Bone marrow (tissue), 2 donors: ENCODE results near the gene EVC2.

Source experiments
- DNase-seq, 2 donors: peaks; one replicate each; lab custom pipeline; 2025; lab: John Stamatoyannopoulos, UW

Gene EVC2

DNA sequence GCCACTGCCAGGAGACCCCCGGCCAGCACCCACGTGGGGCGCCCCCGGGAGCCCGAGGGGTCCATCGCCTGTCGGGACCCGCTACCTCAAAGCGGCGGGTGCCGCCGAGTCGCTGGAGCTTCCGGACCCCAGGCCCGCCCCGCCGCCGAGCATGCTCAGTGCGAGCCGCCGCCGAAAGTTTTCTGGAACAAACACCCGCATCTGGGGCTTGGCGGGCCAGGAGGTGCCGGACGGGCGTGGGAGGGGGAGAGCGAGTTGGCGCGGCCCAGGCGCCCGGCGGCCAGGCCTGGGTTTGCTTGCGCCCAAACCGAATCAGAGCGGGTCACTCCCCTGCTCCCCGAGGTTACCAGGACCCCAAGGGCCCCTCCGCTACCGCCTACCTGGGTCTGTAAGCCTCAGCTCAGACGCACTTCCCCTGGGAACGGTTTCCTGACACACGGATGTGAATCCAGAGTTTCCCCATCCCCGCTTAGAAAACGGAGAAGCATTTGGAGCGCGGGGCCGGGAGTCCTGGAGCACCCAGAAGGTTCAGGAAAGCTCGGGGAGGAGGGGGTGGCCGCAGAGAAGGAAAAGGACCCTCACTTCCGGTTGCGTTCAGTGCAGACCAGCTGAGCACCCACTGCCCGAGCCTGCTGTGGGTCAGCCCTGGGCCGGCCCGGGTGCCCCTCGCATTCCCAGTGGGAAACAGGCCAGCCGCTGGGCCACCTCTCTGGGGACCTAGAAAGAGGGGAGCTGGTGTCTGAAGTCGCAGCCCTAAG is at the start of gene EVC2:
Gene EVC2, minus strand, starts transcription at position 111 of the 758 bp plus-strand sequence. Its CDS starts 46 bp downstream, at position 65.
- no peak for DNase-seq

DNA sequence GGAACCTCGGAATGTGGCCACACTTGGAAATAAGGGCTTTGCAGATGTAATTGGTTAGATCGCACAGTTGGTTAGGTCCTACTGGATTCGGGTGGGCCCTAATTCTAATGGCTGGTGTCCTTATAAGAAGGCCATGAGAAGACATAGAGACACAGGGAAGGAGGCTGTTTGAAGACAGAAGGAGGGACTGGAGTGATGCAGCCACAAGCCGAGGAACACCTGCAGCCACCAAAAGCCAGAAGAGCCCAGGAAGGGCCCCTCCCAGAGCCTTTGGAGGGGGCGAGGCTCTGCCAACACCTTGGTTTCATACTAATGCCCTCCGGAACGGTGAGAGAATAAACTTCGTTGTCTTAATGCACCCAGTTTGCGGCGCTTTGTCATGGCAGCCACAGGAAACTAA is 49.6 kb upstream of the EVC2 start:
- no peak for DNase-seq

GRCh38 chr4:5757536-5757935 is 49.2 kb upstream of the EVC2 start:
- DNase-seq, result no peak

- DNase-seq, result no peak
These were observed 48.7 kb upstream of the EVC2 start for GRCh38 chr4:5757091-5757490.

- no peak for DNase-seq
These were observed 47.9 kb upstream of the EVC2 start for GRCh38 chr4:5756271-5756670.

DNA sequence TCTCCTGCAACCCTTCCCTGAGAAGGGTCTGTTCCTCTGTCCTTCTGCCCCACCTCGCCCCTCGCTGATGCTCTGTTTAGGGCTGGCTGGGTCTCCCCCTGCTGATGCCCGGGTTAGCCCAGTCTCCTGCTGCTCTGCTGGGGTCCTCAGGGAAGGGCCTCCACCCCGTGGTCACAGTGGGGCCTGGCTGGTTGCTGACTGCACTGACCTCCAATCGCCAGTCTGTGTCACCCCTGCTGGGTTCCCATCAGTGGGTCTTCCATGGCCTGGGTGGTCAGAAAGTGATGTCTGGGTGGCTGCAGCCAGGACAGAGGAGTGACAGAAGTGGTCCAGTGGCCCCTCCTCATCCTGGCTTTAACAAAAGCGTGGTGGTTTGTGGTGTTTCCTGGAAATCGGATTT is 47.3 kb upstream of the EVC2 start:
- DNase-seq, result no peak

DNA sequence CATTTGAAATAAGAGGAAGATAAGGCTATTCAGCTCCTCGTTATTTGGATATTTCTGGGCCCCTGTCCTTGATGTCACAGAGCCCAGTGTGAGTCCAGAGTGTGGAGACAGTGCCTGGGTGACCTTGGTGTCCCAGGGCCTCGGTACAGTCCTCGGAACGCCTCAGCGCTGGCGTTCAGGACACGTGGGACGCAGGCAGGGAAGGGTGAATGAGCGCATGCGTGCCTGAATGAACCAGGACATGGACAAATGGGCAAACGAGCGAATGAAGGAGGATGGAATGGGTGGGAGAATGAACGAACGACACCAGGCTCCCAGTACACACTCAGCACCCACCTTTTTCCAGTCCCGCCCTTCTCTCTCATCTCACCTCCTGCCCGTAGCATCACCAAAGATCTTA is 46.8 kb upstream of the EVC2 start:
- DNase-seq, result no peak

DNA sequence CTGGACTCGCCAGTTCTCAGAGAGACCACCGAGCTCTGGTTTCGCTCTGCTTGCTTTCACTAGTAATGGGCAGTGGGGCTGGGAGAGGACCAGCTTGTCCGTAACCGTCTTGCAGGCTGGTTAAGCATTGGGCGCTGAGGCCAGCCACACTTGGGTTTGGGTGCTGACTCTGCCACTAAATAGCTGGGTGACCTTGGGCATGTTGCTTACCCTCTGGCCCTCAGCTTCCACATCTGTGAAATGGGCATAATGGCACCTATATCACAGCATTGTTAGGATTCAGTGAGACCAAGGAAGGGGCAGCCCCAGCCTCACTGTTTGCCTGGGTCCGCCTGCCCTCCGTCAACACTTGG is 46.1 kb upstream of the EVC2 start:
- no peak for DNase-seq

DNA sequence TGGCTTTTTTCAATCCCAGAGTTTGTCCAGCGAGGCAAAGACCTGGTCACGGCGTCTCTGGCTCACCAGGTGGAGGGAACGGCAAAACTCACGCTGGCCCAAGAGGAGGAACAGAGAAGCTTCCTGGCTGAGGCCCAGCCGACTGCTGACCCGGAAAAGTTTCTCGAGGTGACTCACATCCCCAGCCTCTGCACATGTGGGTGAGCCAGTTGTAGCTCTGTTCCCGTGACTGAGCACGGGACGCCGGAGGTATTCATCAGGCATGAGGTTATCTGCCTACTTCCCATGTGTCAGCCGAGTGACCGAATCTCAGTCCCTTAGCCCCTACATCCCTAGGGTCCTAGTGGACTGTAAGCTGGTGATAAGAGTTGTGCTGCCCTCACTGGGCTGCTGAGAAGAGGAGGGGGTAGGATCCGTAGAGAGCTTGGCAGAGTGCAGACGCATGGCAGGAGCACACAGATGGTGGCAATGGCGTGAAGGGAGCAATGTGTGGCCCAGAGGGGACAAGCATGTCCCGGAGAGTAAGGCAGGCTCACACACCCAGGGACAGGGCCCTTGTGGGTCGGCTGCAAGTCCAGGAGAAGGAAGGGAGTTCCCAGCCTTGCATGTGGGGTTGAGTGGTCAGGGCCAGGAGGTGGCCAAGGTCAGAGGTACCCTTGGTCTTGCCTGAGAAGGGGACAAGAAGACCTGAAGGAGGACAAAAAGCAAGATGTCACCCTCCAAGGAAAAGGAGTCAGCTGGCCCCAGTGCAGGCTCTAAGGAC is 45.6 kb upstream of the EVC2 start:
- no peak for DNase-seq

- DNase-seq, result no peak
These were observed 45.0 kb upstream of the EVC2 start for GRCh38 chr4:5753366-5753765.

- no peak for DNase-seq
These were observed 44.2 kb upstream of the EVC2 start for GRCh38 chr4:5752376-5753184.

GRCh38 chr4:5751666-5752375 is 43.5 kb upstream of the EVC2 start:
- no peak for DNase-seq

GRCh38 chr4:5750946-5751665 is 42.7 kb upstream of the EVC2 start:
- DNase-seq, result no peak

- no peak for DNase-seq
These were observed 41.9 kb upstream of the EVC2 start for GRCh38 chr4:5750052-5750945.

- no peak for DNase-seq
These were observed 41.2 kb upstream of the EVC2 start for GRCh38 chr4:5749568-5749967.

- DNase-seq, result no peak
These were observed 39.5 kb upstream of the EVC2 start for GRCh38 chr4:5747738-5748375.

- DNase-seq, result no peak
These were observed 38.7 kb upstream of the EVC2 start for GRCh38 chr4:5746829-5747737.

DNA sequence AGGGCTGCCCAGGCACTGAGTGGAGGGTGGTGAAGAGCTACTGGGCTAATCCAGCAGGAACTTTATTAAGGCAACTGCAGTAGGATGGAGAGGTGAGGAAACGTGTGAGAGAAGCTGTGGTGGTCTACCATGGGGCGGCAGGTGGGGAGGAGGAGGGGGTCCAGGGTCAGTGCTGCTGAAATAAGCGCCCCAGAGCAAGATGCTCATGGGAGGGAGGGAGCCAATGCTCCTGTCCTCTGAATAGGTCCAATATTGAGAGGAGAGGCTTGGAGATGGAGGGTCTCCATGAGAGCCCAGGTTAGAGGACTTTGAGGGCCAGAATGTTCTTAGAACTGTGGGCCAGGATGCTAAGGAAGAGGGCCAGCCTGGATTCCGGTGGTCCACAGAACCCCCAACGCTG is 37.9 kb upstream of the EVC2 start:
- no peak for DNase-seq

DNA sequence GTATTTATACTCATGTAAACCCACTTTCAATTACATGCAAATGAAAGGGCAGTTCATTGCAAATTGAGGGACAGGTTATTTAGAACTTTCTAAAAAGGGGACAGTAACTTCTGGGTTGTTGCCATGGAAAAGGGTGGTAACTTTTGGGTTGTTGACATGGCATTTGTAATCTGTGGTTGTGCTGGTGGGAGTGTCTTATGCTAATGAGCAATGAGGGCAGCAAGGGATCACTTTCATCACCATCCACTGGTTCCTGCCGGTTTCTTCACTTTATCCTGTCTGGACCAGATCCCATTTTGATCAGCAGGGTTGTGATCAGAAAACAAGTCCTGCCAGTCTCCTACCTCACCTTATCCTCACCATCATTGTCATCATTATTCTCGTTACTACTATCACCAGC is 34.6 kb upstream of the EVC2 start:
- no peak for DNase-seq
